IMR-90 (cell line): ENCODE measurements around the gene PLPP1.

Experiments
- BHLHE40 ChIP-seq: fragments of 150-350 bp; IDR thresholded peaks from 2 replicates; pipeline ENCODE4 v1.6.1; 2016; ENCODE audit warnings: mild to moderate bottlenecking, low read depth, low read length
- CEBPB ChIP-seq: IDR thresholded peaks from 2 replicates; pipeline ENCODE4 v1.6.1; 2012; ENCODE audit warnings: low read depth, low read length, improper control_type of control experiment
- CHD1 ChIP-seq: IDR thresholded peaks from 2 replicates; pipeline ENCODE4 v1.6.1; 2012; ENCODE audit warnings: low read depth, low read length, improper control_type of control experiment
- CTCF ChIP-seq: conservative IDR thresholded peaks from 2 replicates; pipeline ENCODE4 v1.5.1; 2012; ENCODE audit warnings: mild to moderate bottlenecking, low read depth, low read length, improper control_type of control experiment
- ELK1 ChIP-seq: fragments of 150-350 bp; IDR thresholded peaks from 2 replicates; pipeline ENCODE4 v1.6.1; 2016; ENCODE audit warnings: low read depth, mild to moderate bottlenecking, low read length, moderate library complexity, borderline replicate concordance
- FOS ChIP-seq: fragments of 150-350 bp; IDR thresholded peaks from 2 replicates; pipeline ENCODE4 v1.6.1; 2016; ENCODE audit warnings: low read depth, low read length
- MXI1 ChIP-seq: IDR thresholded peaks from 2 replicates; pipeline ENCODE4 v1.6.1; 2012; ENCODE audit warnings: low read depth, mild to moderate bottlenecking, low read length, moderate library complexity, borderline replicate concordance
- NFE2L2 ChIP-seq: fragments of 150-350 bp; IDR thresholded peaks from 2 replicates; pipeline ENCODE4 v1.6.1; 2016; ENCODE audit warnings: low read depth, mild to moderate bottlenecking, low read length
- POLR2A ChIP-seq: IDR thresholded peaks from 2 replicates; pipeline ENCODE4 v1.6.1; 2012; ENCODE audit warnings: mild to moderate bottlenecking, low read depth, low read length
- RAD21 ChIP-seq: IDR thresholded peaks from 2 replicates; pipeline ENCODE4 v1.6.1; 2012; ENCODE audit warnings: low read length, improper control_type of control experiment
- RCOR1 ChIP-seq: IDR thresholded peaks from 2 replicates; pipeline ENCODE4 v1.6.1; 2012; ENCODE audit warnings: mild to moderate bottlenecking, low read length, improper control_type of control experiment; ENCODE audit not compliant: insufficient replicate concordance
- RFX5 ChIP-seq: IDR thresholded peaks from 2 replicates; pipeline ENCODE4 v1.8.0; 2012; ENCODE audit warnings: low read depth, mild to moderate bottlenecking, low read length, moderate library complexity
- SMC3 ChIP-seq: fragments of 150-350 bp; IDR thresholded peaks from 2 replicates; pipeline ENCODE4 v1.6.1; 2016; ENCODE audit warnings: low read depth, mild to moderate bottlenecking, antibody characterized with exemption, low read length, moderate library complexity
- USF2 ChIP-seq: fragments of 150-350 bp; IDR thresholded peaks from 2 replicates; pipeline ENCODE4 v1.6.1; 2017; ENCODE audit warnings: mild to moderate bottlenecking, antibody characterized with exemption, low read length, low read depth

- TF ChIP-seq CTCF = no peak
- no peak for TF ChIP-seq ELK1
- no peak for TF ChIP-seq CEBPB
- TF ChIP-seq USF2 = no peak
- TF ChIP-seq POLR2A = no peak
- TF ChIP-seq MXI1 = no peak
- no peak for TF ChIP-seq RCOR1
- TF ChIP-seq BHLHE40 = no peak
- no peak for TF ChIP-seq RAD21
- TF ChIP-seq SMC3 = no peak
- no peak for TF ChIP-seq RFX5
- no peak for TF ChIP-seq FOS
- no peak for TF ChIP-seq NFE2L2
- no peak for TF ChIP-seq CHD1
Measured at GRCh38 chr5:55578771-55579170, 44.0 kb upstream of the PLPP1 start.
